NCI-H82 (cell line): Measurements from ENCODE around the gene NRXN3.

Source experiments
- DNase-seq: peaks from one replicate; lab custom pipeline; 2025; lab: John Stamatoyannopoulos, UW

The NRXN3 gene

GRCh38 chr14:78576437-78577166, 406.4 kb downstream of the NRXN3 start:
- DNase-seq: no peak

DNA sequence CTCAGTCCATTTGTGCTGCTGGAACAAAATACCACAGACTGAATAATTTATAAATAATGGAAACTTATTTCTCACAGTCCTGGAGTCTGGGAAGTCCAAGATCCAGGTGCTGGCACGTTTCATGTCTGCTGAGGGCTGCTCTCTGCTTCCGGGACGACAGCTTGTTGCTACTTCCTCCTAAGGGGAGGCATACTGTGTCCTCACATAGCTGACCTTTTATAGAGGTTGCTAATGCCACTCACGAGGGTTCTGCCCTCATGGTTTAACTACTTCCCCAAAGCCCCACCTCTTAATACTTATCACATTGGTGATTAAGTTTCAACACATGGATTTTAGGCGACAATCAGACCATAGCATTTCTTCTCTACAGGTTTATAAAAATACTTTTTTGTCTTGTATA, 411.1 kb downstream of the NRXN3 start:
- DNase-seq: no peak

DNA sequence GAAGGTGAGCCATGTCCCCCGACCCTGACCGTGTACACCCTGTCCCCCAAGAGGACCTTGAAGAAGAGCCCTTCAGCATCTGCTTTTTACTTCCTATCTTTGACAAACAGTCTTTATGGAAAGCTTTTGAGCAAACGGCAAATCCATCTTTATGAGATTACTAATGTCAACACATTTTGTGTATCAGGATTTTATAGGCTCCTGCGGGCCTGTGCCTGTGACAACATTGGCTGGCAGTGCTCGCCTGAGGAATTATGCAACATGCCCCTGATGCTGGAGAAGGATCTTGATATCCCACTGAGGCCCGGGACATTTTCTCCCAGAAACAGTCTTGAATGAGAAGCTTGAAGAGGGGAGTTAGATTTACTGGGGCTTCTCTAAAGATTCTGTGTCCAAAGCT, 416.5 kb downstream of the NRXN3 start:
- DNase-seq: peak; percentile 80

DNA sequence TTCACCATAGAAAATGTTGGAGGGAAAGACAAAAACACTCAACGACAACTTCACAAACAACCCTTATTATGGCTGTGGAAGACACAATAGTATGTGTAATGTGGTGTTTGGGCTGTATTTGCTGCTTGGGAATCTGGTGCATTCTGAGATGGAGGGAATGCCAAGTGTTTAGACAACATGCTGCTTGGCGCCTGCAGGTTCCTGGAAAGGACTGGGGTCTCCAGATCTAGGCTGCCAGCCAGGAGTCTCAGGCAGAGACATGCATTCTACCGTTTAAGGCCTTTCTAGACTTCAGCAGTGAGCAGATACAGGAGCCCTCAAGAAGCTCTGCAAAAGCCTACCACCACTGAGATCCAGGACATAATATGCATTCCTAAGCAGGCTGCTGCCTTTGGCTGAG, 418.7 kb downstream of the NRXN3 start:
- no peak for DNase-seq

DNA sequence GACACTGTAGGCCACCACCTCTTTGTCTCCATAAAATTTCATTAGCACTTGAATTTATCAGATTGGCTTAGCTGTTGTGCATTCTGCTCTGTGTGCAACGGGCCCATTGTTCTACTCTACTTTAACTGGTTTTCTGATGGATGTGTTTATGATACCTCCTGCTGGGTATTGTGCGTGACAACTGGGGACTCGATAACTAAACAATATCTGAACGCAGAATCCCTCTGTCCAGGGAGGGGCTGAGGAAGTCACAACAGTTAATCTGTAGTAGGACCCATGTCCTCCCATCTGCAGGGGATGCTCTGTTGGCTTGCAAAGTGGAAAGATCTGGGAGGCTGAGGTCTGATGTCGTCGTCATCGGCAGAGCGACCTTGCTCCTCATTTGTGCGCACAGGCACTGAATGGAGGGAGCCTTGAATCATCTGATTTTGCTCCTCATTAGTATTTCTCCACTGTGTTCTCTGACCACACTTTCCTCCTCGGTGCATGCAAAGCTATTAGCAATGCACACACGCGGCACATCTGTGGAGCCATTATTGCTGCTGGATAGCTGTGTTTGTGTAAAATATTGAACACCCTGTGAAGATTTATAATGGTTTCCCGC, 422.5 kb downstream of the NRXN3 start:
- no peak for DNase-seq

GRCh38 chr14:78593949-78594348, 423.8 kb downstream of the NRXN3 start:
- DNase-seq: no peak

- peak; percentile 62 for DNase-seq
These were observed 425.6 kb downstream of the NRXN3 start for GRCh38 chr14:78595797-78596196.

DNA sequence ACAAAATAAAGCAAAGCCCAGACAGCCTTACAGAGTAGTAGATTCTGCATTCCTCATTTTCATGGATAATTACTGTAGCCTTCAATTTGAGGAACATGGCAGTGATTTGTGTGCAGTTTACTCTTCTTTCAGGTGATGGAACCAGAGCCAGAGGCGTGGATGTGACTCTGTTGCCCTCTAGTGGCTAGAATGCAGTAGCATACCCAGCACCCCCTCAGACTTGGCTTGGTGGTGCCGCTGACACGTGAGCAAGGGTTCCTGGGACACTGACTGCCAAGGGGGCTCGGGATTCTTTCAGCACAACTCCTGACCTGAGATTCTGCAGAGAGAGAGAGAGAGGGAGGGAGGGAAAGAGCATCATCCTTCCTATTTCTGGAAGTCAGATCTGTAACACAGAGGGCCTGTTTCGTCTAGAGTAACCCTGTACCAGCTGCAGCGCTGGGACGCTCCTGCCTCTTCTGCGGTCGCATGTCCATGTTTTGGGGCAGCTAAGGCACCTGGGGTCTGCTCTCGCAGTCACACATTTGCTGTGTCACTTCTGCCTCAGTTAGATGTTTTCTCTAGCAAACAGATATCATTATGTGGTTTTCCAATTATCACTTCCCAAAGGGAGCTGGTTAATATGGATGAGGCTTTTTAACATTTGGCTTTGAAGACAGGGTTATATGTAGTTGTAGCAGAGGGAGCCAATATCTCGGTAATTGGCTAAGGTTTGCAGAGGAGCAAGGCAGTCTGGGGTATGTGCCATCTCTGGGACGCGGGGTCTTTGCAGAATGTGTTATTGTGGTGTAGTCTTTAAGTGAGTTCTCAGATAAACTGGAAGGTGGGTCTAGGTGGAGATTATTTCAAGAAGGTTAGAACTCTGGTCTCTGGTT, 428.1 kb downstream of the NRXN3 start:
- DNase-seq: peak; percentile 78

GRCh38 chr14:78605025-78605762, 435.0 kb downstream of the NRXN3 start:
- DNase-seq: no peak

DNA sequence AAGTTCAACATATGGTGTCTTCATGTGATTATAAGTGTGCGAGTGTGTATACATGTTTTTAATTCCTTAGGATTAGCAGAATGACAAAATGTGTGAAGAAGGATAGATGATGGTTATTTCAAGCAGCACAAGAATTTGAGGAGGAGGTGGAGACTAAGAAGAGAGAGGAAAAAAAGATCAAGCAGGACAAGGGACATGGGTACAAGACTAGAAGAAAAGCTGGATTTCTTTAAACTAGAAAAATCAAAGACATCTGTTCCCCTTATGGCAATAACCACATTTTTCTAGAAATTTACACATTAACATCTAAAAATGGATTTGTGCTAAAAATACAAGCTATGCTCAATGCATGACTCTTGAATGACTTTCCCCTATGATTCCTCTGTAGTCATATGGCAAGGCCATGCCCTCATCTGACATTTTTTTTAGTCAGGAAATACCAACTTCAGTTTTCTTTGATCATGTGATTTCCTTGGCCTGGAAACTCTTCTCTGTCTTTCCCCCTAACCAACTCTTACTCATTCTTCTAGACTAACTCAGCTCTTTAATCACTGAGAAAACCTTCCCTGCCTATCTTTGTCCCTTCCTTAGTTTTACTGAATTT, 435.8 kb downstream of the NRXN3 start:
- no peak for DNase-seq

DNA sequence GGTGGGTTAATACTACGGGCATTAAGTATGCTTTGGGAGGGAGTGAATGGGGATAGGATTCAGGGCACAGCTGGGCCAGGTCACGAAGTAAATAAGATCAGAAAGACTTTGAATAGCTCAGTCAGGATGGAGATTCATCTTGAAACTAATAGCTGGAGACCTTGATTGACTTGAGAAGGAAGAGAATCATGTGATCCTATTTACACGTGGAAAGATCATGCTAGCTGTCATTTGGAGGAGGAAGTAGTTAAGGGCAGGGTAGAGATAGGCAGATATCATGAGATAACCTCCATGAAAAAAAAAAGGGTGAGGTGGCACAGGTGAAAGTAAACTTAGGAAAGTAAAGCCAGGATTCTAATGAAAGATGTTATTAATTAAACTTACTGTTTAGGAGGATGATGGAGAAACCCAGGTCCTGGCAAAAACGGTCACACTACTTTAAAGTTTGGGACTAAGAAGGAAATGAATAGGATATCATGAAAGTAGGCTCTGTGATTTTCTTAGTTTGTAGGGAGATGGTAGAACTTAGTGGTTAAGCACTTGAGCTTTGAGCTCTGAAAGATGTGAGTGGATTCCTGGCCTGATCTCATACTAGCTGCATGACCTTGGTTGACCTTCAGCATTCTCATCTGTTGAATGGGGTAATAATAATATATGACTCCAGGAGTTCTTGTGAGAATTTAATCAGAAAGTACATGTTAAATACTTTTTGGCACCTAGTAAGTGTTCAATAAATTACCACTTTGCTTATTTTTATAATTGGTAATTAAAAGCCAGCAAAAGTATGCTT, 439.0 kb downstream of the NRXN3 start:
- peak; percentile 69 for DNase-seq

GRCh38 chr14:78610994-78611393, 440.8 kb downstream of the NRXN3 start:
- no peak for DNase-seq

DNA sequence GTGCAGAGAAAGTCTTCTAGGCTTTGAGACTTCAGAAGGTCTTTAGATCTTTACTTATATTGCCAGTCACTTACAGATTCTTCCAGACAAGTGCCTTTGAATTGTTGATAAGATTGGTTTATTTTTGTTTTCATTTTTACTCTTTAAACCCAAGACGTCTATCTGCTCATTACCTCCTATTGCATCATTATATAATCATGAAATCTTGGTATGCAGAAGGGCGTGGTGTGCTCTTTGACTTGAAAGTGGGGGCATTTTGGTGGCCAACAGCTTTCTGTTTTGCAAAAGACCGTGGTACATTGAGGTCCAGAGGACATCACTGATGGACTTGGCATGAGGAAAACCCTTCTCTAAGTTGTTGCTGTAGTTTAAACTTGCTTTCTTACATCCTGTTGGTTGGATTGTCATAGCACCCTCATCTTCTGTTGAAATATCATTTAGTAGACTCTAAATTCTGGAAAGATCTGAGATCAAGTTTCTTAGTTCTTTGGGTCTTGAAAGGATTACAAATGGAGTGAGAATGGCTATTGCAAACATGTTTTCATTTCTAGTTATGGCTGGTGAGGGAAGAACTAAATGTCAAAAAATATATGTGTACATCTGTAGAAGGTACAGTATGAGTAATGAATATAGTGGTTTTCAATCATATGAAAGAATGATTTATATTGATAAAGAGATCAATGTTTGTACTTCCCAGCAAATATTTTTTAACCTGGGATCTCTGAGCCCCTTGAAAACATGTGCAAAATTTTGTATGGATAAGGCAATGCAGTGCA, 441.8 kb downstream of the NRXN3 start:
- DNase-seq: no peak

DNA sequence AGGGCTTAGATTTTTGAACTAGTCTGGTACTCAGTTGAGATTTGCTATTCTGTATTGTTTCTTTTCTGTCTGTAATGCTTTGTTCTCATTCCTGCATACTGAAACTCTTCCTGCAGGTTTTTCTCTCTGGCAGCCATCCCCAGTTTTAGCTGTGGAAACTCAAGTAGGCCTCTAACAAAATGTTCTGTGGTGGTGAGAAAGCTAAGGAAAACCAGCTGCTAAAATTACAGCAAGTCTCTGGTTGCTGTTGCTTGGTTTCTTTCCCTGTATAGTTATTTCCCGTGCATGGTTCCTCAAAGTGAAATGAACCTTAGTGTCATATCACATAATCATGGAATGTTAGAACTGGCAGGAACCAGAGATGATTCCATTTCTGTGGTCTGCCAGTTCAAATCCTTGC, 442.5 kb downstream of the NRXN3 start:
- no peak for DNase-seq

- DNase-seq: no peak
These were observed 444.4 kb downstream of the NRXN3 start for GRCh38 chr14:78614593-78614992.

DNA sequence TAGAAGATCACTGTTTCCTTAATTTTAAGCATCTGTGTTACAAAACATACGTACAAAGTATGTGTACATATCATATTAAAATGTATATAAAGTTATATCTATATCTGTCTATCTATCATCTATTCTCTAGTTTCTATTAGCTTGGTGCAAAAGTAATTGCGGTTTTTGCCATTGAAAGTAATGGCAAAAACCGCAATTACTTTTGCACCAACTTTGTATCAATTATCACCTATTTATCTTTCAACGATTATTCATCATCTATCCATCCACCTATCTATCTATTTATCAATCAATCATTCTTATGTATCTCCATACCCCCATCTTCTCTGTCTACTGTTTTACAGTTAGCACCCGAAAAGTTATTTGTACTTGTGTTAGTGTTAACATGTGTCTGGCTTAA, 447.6 kb downstream of the NRXN3 start:
- DNase-seq: no peak

GRCh38 chr14:78618368-78618767, 448.2 kb downstream of the NRXN3 start:
- peak; percentile 7 for DNase-seq

- DNase-seq: no peak
These were observed 456.9 kb downstream of the NRXN3 start for GRCh38 chr14:78627114-78627513.

DNA sequence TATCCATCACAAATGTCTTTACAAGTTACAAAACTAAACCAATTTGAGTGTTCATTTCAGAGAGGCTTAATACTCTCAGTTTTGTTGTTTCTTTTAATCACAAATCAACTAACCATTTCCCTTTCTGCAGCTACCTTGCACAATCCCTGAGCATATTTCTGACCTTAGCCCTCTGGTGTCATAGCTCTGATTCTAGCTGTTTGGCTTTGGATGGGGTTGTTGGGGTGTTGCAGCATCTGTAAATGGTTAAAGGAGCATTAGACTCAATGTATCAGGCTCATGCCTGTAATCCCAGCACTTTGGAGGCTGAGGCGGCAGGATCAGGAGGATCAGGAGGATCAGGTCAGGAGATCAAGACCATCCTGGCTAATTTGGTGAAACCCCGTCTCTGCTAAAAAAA, 461.4 kb downstream of the NRXN3 start:
- peak; percentile 4 for DNase-seq

DNA sequence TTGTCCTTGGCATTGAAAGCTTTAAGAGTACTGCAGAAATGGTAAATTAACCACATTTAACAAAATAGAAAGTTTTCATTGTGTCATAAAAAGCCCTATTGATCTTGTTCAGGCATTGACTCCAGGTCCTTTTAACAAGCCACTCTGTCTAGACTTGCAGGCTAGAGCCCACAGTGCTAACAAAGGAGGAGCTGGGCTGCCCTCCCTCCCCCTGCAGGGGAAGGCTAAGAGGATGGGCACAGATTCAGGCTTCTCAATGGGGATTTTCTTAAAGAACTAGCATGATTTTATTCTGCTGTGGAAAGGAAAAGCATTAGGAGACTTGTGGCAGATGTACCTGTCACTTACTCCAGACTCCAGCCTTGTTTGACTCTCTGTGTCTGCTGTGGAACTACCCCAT, 463.6 kb downstream of the NRXN3 start:
- peak; percentile 32 for DNase-seq
